Fibroblast of villous mesenchyme (primary cell): ENCODE data around the gene WDPCP. TPM values are rescaled to one million over a fixed set of nuclear protein-coding genes. Genes with fewer than 3 reads are reported as not detected.
"Not testable (repeated sequence)": the region's sequence is repeated elsewhere in the genome, so short reads cannot be mapped to it uniquely, and the experiment has no call there.

ENCODE experiments used
- DNase-seq: peaks from one replicate; pipeline ENCODE4 v3.0.0-alpha.2; 2010; ENCODE audit warnings: low read depth
- H3K4me3 ChIP-seq: 2 replicates; pipeline ENCODE4 v1.5.1; 2011; ENCODE audit warnings: low read depth, mild to moderate bottlenecking, low read length
- CTCF ChIP-seq: IDR thresholded peaks from 2 replicates; pipeline ENCODE4 v1.5.1; 2012; ENCODE audit warnings: low read depth, mild to moderate bottlenecking, low read length; ENCODE audit not compliant: insufficient read depth
- total RNA-seq: library from RNA; depleted of rRNA; stranded (reverse); fragments of >200 nt; gene quantifications from 2 replicates; pipeline ENCODE4 v1.2.3, GENCODE V29; 2012

WDPCP gene
- total RNA-seq, 1 donor: 14.7 TPM

GRCh38 chr2:63422556-63422955, 165.7 kb downstream of the WDPCP start:
- no peak overlapping the region for H3K4me3 ChIP-seq
- no peak for TF ChIP-seq CTCF
- DNase-seq: no peak

- DNase-seq: no peak
- no peak overlapping the region for H3K4me3 ChIP-seq
- no peak for TF ChIP-seq CTCF
Measured at GRCh38 chr2:63408530-63408929, 179.7 kb downstream of the WDPCP start.

DNA sequence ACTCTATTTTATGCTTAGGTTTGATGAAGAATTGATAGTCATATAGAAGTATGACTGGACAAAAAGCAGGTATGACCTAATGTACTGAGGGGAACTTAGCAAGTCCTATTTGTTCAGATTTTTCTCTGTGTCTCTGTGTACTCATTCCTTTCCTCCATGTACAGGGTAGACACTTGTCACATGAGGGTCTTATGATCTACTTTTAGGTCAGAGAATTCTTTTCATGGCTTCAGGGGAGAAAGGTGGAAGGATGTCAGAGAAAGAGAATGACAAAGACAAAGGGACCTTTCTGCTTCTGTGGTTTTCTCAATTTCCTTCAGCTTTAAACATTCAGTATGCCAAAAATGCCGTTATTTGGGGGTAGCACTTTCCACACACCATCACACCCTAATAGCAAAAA, 181.6 kb downstream of the WDPCP start:
- no peak for TF ChIP-seq CTCF
- H3K4me3 ChIP-seq: no peak overlapping the region
- DNase-seq: no peak

GRCh38 chr2:63403820-63404219, 184.5 kb downstream of the WDPCP start:
- no peak overlapping the region for H3K4me3 ChIP-seq
- TF ChIP-seq CTCF: no peak
- no peak for DNase-seq

- H3K4me3 ChIP-seq, DNase-seq: not testable (repeated sequence)
Measured at GRCh38 chr2:63402889-63403288, 185.4 kb downstream of the WDPCP start.

DNA sequence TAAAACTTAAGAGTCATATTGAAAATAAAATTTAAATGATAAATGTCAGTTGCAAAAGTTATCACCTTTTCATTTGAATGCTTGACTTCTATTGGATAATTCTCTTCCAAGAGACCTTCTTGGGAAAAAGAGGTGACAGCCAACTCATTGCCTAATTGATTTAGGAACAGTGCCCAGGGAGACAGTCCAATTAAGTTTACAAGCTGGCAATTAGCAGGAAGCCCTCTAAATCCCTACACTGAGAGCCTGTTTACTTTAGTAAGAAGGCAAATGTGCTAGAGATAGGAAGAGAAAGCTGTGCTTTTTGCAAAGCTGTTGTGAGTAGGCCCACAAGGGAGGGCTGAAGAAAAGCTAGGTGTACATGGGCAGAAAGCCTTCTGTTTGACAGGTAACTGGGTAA, 189.1 kb downstream of the WDPCP start:
- H3K4me3 ChIP-seq: no peak overlapping the region
- TF ChIP-seq CTCF: no peak
- DNase-seq: no peak

DNA sequence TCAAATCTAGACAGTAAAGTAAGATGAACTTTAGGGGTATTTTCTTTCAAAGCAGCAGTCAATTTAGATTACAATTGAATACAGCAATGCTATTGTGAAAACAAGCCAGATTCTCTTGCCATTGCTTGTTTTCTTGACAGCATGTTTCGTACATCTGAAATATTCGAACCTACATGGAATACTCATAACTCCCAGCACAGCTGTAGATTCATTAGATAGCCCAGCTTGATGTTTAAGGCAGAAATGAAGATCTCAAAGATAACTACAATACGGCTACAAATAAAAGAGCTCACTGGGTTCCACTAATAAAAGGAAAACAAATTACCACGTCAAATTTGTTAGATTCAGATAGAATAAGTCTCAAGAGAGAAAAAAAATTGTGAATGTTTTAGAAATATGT, 208.8 kb downstream of the WDPCP start:
- no peak for TF ChIP-seq CTCF
- no peak overlapping the region for H3K4me3 ChIP-seq
- no peak for DNase-seq
